COR-L47 (cell line): ENCODE data around the gene TANC1.

Experiments used
- DNase-seq: peaks from one replicate; lab custom pipeline; 2025; lab: John Stamatoyannopoulos, UW

TANC1 gene

GRCh38 chr2:159118115-159118858, 149.8 kb downstream of the TANC1 start:
- DNase-seq, result peak; percentile 69

- no peak for DNase-seq
Observed at GRCh38 chr2:159118859-159119500, 150.5 kb downstream of the TANC1 start.

- no peak for DNase-seq
Observed at GRCh38 chr2:159119652-159120257, 151.3 kb downstream of the TANC1 start.

DNA sequence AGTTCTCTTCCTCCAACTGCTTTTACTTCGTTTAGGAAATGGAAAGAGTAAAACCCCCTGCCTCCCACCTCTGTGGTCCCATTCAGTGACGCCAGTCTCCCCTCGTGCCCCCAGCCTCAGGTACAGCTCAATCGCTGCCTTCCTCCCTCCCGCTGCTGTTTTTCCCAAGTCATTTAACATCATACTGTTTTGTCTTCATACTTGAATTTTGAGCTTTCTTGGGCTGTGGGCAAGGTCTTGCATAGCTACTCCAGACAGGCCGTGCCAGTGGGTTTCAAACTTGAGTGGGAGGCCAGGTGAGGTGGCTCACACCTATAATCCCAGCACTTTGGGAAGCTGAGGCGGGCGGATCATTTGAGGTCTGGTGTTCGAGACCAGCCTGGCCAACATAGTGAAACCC, 155.3 kb downstream of the TANC1 start:
- DNase-seq, result no peak

GRCh38 chr2:159124441-159124911, 156.0 kb downstream of the TANC1 start:
- DNase-seq, result no peak

- no peak for DNase-seq
Observed at GRCh38 chr2:159124931-159125467, 156.6 kb downstream of the TANC1 start.

DNA sequence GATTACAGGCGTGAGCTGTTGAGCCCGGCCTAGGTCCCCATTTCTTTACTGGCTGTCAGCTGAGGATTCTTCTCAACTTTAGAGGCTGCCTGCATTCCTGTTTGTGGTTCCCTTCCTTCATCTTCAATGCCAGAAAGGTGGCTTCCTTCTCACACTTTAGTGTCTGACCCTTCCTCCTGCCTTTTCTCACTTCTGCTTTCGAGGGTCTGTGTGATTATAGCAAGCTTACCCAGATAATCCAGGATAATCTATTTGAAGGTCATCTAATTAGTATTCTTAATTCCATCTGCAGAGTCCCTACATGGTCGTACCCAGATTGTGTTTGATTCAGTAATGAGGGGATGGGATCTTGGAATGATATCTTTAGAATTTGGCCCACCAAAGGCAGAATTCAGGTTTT, 157.4 kb downstream of the TANC1 start:
- DNase-seq, result no peak

GRCh38 chr2:159126432-159127022, 158.1 kb downstream of the TANC1 start:
- DNase-seq, result no peak

DNA sequence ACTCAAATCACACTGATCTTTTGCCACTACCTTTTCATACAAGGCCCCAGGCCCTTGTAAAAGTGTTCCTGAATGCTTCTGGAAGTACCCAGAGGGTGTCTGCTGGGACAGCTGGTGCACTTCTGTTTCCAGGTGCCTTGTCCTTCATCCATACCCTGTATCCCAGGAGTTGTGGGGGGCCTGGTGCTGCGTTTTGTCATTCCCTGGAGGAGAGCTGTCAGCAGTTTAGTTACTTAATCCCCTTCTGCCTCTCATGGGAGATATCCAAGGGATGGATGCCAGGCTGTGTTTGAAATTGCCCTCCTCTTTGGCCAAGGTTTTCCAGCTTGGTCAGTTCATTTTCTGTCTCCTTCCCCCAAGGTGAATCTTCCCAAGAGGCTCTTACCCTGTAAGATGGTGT, 159.8 kb downstream of the TANC1 start:
- no peak for DNase-seq

DNA sequence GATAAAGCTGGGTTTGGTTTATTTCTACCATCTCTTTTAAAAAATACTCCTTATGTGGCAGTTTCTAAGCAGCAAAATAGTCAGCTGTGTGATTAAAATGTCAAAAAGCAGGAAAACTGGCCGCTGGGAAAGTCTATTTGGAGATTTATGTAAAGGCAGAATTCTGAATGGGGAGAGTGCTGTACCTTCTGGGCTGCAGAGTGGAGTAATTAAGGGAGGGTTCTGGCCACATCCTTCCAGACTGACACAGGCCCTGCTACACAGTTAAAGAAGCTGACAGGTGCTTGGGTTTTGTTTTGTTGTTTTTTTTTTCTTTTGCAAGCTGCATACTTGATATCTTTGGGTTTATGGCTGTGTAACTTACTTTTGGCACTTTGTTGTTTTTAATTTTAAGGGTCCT, 160.8 kb downstream of the TANC1 start:
- no peak for DNase-seq

GRCh38 chr2:159129824-159130223, 161.4 kb downstream of the TANC1 start:
- DNase-seq, result no peak

DNA sequence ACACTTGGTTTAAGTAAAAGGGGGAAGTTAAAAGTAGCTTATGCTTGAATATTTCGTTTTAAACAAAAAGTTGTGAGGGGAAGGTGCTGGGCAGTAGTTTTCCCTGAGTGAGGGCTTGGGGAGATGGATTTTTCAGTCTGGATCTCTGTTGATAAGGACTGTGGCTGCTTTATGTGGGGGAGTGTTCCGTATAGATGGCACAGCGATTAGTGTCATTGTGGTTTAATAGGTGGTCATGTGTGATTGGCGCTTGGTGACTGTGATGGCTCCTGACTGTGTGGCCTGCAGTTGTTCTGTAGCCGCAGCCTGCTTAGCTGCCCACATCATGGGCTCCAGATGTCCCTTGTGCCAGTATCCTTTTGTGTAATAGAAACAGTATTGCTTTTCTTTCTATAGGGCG, 161.9 kb downstream of the TANC1 start:
- DNase-seq, result no peak

GRCh38 chr2:159131267-159131913, 162.9 kb downstream of the TANC1 start:
- DNase-seq, result no peak

DNA sequence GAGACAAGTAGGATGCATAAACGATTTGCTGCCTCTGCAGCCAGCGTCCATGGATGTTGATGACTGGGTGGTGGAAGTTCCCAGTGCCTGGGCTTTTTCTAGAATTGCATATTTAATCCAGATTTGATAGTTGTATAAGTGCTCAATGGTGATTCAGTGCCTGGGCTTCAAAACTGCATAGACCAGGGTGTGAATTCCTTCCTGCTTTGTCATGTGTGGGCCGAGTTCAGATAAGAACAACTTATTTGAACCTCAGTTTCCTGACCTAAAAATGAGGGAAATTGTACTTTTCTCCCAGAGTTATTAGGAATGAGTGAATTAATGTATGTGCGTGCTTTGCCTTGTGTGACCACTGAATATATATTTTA, 163.5 kb downstream of the TANC1 start:
- no peak for DNase-seq

DNA sequence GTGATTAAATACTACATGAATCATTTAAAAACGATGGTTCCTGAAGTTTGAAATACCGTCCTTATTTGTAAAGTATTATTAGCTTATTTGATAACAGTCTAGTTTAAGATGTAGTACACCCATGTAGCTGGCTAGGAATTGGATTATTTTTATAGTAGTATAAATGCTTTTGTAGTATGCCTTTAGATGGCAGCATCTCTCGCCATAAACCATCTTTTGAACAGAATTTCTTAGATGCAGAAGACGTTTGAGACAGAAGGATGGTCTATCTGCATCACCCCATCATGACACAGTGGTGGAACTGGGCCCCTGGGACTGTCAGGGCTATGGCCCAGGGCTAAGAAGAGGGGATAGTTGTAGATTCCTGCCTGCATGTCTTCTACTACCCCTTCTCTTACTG, 165.4 kb downstream of the TANC1 start:
- no peak for DNase-seq

- DNase-seq, result no peak
Observed at GRCh38 chr2:159134979-159135378, 166.5 kb downstream of the TANC1 start.

DNA sequence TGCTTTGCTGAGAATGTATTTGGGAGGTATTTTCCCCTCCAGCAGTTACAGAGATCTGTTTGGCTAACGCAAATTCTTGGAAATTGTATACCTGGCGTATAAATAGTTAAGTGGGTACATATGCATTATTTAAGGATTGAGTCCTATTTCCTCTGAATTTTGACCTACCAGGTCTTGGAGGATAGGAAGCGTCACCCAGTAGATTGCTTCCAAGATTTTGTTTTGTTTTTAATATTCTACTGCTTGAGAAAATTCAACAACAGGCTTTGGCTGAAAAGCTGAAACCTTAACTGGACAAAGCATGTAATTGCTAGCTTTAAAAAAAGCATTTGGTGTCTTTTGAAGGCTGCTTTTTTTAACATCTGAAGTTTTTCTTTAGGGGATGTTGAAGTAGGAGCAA, 168.0 kb downstream of the TANC1 start:
- no peak for DNase-seq

- no peak for DNase-seq
Observed at GRCh38 chr2:159137511-159138241, 169.2 kb downstream of the TANC1 start.

GRCh38 chr2:159138642-159139182, 170.3 kb downstream of the TANC1 start:
- no peak for DNase-seq

DNA sequence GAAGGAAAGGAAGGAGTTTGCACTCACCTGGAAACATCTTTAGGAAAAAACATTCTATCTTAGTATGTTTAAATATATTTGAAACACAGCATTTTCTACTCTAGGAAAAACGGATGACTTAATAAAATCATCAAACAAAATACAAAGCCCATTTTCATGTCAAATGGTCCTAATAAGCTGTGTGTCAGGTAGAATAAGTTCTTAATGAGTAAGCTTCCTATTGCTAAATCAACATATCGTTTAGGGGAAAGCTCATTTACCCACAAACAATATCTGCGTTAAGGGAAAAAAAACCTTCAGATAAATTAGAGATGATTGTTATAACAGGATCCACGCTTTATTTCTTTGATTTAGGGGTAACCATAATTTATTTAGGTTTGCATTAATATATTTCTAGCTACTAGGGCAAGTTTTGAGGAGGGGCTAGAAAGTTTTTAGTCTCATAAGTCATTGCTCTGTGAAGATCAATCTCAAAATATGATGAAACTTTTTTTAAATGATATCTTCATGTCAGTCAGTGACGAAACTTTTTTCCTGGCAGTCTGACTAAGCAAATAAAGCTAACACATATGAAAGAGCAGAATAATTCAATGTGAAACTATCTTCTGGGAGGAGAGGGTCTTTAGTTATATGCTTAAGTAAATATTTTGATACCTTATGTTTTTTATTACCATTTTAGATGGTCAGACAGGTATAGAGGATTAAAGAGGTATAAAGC, 170.9 kb downstream of the TANC1 start:
- DNase-seq, result no peak
